Pons (tissue), 1 donor: ENCODE measurements around the gene GFRA1.

Experiments
- DNase-seq: peaks from one replicate; pipeline ENCODE4 v3.0.0-alpha.2; 2016; ENCODE audit warnings: low spot score

GFRA1 gene

DNA sequence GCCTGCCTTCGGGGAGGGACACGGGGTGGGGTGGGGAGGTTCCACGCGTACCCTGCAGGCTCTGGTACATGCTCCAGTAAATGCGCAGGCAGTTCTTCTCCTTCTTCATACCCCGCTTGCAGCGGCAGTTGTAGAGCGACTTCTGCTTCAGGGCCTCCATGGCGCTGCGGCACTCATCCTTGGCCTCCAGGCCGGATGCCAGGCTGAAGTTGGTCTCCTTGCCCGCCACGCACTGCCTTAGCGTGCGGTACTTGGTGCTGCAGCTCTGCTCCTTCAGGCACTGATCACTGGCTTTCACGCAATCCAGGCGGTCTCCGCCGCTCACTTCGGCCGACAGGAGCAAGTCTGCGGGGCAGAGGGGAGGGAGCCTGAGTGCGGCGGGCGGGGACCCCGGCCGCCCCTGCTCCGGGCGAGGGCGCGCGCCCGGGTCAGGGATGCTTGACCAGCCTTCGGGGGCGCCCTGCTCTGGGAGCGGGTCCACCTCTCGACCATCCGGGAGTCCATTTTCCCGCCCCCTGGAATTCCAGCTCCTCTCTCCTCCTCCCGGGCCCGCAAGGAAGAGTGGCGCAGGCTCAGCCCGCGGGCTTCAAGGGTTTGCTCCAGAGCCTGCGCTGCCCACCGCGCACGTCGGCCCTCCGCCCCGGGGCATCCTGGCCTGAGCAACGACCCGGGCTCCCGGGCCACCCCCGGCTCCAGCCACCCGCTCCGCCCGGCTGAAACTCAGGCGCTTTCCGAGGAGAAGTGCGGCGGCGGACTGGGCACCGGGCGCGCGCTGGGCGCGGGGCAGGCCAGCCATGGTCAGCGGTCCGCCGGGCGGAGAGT, 2.0 kb downstream of the GFRA1 start:
- no peak for DNase-seq

DNA sequence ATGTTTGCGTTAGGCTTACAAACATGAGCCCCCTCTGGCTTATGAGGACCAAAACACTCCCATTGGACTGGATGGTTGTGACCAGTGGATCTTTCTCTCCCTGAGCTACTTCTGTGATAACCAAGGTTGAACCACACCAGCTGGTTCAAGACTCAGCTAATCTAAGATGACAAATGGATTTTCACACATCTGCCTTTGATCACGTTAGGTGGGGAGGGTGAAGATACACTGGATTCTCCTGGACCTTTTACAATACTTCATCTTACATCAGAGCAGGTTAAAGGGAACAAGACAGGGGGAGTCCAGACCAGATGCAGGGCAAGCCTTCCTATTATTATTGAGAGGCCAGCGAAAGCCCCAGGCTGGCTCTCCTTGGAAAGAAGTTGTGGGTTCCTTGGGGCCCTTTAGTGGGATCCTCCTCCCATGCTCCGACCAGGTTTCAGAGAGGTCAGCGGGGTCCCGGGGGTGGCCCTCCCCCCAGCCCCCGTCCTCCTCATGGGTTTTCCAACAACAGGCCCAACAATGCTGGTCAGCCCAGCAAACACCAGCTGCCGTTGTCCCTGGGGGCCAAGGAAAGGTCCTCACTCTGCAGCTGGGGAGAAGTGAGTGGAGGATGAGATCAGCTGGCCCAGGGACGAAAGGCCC, 2.8 kb downstream of the GFRA1 start:
- DNase-seq = no peak

DNA sequence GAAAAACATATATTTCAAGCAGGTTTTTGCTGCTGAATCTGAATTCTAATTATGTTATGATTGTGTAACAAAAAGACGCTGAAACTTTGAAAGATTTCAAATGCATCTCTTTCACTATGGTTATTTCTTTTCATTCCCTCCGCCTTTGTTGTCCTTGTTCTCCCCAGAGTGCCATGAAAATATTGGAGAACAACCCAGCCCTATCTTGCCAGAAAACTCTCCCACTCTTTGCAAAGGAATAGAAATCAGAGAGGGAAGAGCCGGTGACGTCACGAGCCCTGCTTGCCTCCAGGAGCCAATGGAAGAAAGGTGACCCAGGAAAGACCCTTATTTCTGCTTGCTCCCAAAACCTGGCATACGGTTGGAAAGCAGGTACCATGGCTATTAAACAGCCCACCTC, 3.4 kb downstream of the GFRA1 start:
- DNase-seq = no peak

DNA sequence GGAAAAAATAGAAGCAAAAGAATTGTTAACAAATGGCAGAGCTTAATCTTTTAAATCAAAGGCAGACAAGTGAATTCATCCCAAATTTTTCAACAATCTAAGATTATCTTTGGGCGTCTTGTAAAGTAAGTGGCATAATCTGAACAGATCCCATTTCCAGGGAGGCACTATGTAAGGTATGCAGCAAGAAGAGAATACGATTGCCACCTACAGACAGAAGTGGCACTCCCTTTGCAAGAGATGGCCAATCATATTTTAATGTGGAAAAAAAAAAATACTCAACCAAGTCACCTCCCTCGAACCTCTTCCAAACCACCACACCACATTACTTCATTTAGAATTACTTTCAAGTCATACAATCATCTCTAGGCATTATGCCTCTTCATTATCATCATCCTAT, 4.0 kb downstream of the GFRA1 start:
- no peak for DNase-seq

DNA sequence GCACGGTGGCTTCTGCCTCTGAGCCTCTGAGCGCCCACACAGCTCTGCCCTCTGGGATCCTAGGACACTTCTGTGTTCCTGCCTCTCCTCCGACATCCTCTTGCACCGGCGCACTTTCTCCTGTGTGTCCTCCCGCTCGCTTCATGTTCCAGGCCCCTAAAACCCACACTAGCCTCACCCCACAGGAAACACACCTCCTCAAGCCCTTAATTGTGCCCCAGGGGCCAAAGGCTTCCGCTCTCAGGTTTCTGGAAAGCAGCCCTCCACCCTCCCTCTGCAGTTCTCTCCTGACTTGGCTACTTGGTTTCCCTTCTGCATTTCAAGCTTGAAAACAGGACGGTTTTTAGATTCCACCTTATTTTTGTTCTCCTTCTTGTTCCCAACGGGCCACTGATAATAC, 7.3 kb downstream of the GFRA1 start:
- no peak for DNase-seq

DNA sequence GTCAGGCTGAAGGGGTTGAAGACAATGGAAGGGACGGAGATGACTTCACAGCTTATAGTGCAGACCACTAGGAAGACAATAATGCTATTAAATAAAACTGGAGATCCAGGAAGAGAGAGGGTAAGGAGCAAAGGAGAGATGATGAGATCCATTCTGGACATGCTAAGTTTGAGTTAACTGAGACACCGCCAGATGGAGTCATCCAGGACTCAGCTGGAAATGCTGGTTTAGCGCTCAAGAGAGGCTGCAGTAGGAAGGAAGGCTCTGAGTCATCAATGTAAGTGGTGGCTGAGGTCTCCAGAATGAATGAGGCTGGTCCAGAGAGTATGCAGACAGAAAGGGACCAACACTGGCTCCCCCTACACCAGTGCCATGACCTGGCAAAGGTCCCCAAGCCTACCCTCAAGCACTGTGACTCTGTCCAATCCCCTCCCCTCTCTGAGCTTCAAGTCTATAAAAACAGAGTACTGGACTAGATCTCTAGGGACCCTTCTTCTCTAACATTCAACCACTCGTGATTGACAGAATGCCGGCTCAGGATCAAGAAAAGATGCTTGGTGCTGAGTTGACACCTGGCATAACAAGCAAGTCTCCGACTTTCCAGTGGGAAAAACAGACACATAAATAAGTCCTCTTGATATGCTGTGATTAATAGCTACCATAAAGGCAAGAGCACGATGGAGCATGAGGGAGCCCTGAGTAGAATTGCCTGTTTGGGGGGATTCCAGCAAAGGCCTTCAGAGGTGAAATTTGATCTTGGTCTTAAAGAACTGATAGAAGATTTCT, 8.9 kb downstream of the GFRA1 start:
- DNase-seq = no peak

DNA sequence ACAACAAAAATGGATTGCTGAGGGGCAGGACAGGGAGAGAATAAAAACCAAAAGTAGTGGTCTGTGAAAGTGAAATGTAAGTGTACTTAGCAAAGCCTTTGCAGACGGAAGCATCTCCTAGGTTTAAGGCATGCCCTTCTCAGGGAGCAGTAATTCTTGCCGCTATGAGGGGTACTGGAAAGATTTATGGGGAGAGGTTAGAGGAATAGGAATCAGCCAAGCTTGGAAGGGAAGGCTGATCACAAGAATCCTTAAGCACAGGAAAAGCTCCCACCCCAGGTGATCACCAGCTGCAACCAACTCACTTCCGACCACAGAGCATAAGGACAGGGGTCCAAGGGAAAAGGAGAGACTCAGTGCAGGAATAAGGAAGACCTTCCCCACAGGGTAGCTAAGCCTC, 10.3 kb downstream of the GFRA1 start:
- DNase-seq = no peak

DNA sequence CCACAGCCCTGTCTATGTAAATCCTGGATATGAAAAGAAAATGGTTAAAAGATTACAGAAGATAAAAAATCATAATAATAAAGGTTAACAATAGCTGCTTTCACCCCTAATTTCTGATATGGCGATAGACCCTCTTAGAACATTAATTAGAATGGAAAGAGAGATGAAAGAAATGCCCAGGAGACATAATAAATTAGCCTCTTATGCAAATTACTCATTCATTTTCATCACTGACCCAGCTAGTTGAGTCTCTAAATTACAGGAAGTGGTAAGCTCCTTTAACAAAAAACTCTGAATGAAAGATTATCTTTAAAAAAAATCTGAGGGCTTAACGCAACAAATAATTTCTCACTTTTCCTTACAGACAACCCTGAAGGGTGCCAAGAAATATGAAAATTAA, 12.4 kb downstream of the GFRA1 start:
- DNase-seq = no peak

DNA sequence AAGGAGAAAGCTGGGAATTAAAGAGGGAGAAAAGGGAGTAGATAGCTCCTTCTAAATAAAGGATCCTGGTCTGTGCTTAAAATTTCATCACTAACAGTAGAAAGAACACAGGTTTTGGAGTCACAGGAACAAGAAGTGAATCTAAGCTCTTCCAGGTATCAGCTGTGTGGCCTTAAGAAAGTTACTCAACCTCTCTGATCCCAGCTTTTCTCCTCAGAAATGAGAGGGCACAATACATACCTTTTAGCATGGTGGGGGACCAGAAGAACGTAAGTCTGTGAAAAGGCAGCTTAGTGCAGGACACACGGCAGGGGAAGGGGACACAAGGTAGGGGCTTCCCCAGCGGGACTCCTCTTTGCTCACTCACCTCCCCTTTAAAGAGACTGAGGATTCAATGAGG, 13.4 kb downstream of the GFRA1 start:
- no peak for DNase-seq

DNA sequence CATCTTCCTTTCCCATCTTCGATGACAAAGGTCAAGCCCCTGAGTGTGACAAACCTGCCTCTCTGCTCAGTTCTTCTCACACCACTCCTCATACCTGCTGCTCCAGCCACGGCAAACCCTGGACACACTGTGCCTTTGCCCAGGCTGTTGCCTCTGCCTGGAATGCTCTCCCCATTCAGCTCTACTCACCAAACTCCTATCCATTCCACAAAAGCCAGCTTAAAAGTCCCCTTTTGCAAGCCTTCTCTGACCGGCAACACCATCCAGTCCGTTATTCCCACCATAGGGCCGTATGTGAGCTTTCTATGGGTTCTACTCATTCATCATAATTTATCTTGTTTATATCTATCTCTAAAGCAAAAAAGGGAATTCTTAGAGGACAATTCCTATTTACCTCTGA, 15.2 kb downstream of the GFRA1 start:
- DNase-seq = no peak

DNA sequence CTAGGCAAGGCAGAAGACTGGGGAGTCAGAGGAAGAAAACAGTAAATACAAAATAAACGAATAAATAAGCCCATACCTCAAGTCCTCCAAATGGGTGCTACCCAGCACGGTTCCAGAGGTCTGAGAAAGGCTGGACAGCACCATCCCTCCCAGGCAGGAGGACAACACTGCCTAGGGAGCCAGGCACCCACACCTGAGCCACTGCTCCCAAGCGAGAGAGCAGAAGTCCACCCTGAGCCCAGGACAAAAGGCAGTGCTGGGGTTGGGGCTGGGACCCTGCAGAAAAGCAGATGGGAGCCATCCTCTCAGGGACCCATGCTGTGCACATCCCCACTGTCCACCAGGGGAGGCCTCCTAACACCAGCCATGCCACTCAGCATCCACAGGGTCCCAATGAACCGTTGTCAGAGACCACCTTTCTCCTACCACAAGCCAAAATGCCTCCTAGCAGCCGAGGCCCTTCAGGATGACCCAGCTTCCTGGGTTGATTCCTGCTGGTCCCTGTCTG, 16.2 kb downstream of the GFRA1 start:
- DNase-seq = no peak

DNA sequence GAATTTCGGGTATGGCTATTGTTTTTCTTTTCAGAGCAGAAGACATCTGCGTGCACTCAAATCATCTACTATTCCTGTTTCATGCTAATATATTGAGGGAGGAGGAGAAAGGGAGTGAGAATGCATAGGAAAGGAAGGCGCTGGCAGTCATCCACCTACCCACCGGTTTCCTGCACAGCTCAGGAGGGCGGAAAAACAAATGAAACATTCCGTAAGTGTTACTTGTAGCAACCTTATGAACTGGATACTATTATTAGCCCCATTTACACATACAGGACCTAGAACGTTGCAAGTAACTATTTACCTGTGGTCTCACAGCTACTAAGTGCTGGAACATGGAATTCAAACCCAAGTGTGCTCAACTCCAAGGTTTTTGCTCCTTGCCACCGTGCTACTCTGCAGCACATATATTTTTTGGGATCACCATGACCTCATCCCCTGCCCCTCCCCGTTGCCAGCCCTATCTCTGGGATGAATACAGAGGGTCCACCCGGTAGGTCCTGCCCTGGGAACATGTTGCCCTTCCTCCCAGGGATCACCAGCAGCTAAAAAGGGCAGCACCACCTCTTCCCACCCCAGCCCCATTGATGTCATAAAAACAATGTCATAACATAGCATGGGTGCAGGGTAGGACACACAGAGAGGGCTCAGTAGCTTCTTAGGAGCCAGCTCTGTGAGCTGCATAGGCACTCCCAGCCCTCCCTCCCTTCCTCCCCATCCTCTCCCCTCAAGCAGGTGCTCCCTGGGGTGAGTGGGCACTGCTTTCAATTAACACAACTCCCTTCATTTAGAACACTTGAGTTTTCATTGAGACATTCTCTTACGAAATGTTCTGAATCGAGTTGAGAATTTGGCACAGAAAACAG, 16.9 kb downstream of the GFRA1 start:
- no peak for DNase-seq

DNA sequence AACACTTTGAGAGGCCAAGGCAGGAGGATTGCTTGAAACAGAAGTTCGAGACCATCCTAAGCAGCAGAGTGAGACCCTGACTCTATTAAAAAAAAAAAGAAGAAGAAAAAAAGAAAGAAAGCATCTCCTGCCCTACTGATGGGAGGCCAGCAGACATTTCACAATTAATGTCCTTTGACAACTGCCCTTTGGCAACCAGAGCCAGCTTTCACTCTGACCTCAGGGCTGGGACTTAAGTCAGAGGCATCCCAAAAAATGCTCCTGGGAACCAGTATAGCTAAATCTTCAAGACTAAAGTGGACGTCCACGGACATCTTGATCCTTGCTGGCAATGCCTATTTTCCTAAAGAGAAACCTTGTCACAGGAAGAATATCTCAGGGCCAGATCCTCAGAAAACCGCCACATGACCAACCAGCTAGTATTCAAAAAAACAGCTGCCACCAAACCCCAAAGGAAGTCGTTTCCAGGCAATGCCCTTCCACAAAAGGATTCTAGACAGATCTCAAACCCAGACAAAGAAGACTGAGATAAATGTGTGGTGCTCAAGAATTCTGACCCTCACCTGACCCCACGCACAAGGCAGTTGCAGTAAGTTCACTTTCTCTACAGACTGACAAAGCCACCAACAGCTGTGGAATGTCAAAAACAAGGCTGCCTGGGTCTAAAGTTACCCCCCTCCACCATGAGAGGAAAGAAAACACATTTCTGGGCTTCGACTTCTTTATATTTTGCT, 18.4 kb downstream of the GFRA1 start:
- no peak for DNase-seq

DNA sequence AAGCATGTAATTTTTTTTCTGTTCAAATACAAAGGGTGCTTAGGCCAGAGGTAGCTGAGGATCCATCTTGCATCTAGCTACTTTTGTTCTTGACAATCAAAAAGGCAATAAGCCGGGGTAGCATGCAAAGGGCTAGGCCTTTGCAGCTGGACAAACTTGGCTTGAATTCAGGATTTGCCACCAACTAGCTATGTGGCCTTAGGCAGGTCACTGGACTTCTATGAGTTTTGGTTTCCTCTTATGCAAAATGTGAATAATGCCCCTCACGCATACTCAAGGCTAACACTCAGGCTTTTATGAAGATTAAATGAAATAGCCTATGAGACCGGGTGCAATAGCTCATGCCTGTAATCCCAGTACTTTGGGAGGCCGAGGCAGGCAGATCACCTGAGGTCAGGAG, 19.3 kb downstream of the GFRA1 start:
- DNase-seq = no peak

DNA sequence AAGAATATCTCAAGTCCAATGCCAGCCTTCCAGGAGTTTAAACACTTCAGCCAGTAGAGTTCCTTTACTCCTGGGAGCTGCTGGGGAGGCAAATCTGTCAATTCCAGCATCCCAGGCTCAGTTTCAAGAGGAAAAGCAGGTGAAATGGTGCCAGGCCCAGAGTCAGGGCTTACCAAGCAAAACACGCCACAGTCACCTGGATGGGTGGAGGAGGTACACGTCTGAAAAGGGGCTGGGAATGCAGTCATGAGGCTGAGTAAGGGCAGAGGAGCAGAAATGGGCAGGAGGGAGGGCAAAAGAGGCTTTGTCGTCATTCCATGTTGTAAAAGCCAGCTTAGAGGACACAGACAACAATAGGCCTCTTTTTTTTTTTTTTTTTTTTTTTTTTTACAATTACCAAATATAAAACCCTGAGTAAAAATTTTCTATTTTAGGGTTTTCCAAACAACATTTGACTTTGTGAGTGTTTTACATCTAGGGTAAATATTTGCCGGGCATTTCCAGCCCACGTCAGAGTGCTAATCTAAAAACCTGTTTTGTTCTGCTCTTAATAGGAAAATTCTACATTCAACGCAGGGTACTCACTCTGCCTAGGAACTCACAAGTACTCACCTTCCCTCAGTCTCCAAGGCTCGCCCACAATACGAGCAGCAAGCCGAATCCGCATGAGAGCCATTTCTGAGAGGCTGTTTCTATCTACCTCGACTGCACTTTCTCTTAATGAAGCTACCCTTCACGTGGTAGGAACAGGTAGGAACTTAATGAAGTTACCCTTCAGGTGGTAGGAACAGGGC, 21.2 kb downstream of the GFRA1 start:
- DNase-seq = no peak

DNA sequence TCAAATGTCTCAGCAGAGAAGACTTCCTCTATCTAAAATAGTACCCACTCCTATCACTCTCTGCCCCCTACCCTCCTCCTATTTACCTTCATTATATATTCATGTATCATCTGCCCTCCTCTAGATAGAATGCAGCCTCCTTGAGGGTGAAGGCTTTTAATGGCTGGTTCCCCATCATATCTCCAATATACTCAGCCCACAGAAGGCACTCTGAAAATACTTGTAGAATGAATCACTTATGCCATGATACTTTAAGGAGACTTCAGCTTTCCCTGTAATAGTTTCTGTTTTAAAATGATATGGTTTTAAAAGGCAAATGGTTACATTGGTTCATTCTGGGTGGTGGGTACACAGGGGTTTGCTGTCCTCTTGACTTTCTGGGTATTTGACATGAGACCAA, 25.3 kb downstream of the GFRA1 start:
- DNase-seq = no peak

DNA sequence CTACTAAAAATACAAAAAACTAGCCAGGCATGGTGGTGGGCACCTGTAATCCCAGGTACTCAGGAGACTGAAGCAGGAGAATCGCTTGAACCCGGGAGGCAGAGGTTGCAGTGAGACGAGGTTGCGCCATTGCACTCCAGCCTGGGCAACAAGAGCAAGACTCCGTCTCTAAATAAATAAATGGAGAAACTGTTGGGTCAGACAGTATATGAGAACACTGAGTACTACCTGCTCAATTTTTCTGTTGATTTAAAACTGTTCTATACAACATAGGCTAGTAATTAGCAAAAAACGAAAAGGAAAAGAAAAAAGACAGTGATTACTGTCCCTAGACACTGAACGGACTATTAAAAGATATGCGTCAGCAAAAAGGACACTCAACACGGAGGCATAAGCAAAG, 26.7 kb downstream of the GFRA1 start:
- no peak for DNase-seq

DNA sequence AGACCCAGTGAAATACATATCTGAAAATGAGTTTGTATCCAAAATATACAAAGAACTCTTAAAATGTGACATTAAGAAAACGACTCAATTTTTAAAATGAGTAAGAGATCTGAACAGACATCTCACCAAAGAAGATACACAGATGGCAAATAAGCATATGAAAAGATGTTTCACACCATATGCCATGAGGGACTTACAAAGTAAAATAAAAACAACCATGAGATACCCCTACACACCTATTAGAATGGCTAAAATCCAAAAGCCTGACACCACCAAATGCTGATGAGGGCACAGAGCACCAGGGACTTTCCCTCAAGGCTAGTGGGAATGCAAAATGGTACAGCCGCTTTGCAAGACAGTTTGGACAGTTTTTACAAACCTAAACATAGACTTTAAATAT, 27.9 kb downstream of the GFRA1 start:
- DNase-seq = no peak

DNA sequence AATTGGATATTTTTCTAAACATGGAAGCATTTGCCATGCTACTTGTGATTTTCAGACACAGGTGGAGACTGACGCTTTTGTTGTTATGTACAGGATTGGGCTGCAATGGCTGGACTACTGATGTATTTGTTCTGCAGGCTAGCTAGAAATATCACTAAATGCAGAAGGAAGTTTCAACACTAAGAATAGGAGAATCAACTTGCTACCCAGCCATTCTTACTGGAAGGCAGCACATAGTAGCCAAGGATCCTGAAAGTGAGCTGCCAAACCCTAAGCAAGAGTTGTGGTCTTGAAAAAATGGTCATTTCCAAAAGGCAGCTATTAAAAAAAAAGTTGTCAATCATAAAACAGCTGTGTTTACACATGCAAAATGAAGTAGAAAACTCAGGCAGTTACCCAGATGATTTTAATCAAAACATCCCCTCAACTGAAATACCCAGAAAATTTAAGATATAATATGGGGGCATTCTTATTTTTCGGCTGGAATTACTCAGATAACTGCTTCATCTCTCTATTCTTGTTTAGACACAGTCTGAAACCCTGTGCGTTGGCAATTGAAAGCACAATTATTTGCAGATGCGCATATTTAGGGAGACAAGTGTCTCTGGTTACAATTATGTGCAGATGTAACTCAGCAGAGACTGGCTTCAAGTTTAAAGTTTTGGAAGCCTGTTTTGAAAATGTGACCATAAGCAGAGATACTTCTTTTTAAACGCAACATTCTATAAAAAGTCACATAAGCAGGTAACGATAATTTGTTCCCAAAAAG, 31.2 kb downstream of the GFRA1 start:
- DNase-seq = no peak

DNA sequence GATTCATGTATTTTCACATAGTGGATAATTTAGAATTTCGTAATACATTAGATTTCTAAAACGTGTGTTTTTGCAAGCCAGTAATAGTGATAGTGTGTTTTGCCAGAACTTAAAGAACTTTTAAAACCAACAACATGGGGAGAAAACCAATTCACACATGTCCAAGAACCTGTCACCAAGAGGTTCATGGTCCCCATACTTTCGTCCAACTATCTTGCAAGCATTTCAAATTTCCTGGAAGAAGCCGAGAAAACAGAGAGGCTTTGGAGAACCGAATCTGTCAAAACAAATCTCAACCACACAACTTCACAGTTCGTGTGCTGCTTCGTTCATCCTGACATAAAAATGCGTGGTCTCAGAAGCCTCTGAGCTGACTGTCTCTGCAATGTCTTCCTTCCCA, 31.9 kb downstream of the GFRA1 start:
- DNase-seq = no peak
